ENCODE measurements around the gene KLK15. TPM values are rescaled to one million over a fixed set of nuclear protein-coding genes. Genes with fewer than 3 reads are reported as not detected.
"Not testable (repeated sequence)": the region's sequence is repeated elsewhere in the genome, so short reads cannot be mapped to it uniquely, and the experiment has no call there.

KLK15 gene
- total and polyA plus RNA-seq, 2 experiments from 2014 or later, result not detected

GRCh38 chr19:50817941-50818858, 15.2 kb downstream of the KLK15 start:
- Histone ChIP-seq H3K9me2 (ENCODE audit: insufficient read depth) (no peaks in the 10 kb centered on the region), H3F3A (ENCODE audit: insufficient read depth) (no peaks in the 10 kb centered on the region), H3K36me3 (ENCODE audit: low read depth) (no peaks in the 10 kb centered on the region), H4K20me1 (ENCODE audit: insufficient read depth) (no peaks in the 10 kb centered on the region), H2AFZ (peak overlapping the region; percentile 52; the same call in 1 of the 2 replicates), H3K9ac (no peak overlapping the region), H3K27ac (no peak overlapping the region), H3K79me2 (ENCODE audit: insufficient read depth) (no peaks in the 10 kb centered on the region), H3K4me2 (ENCODE audit: unreplicated experiment) (peak overlapping the region; percentile 13), H3K27me3 (replicated peaks; ENCODE audit: insufficient read depth) (peaks cover 44% of the 10 kb centered on the region), H3K4me1 (ENCODE audit: insufficient read depth) (no peaks in the 10 kb centered on the region), H3K9me3 (ENCODE audit: low read depth) (no peaks in the 10 kb centered on the region), H3K4me3 (peak overlapping the region; percentile 31; the same call in 1 of the 2 replicates)
- in situ Hi-C loops (cut with MboI), result no loop called here
- WGBS, 2 experiments (ENCODE audit: low coverage in 1 of 2, low lambda C conversion rate in 2 of 2, missing lambda C conversion rate in 2 of 2), result 6 to 7% methylated on average over 38 to 50 of the region's 52 CpGs
- DNase-seq, result peak; percentile 52
- TF ChIP-seq EZH2phosphoT487 (IDR thresholded peaks at IDR 0.05; ENCODE audit: insufficient read depth, low read depth) (no peak), EZH2 (IDR thresholded peaks at IDR 0.05; ENCODE audit: insufficient read depth, poor library complexity, severe bottlenecking) (no peak)

GRCh38 chr19:50815439-50815838, 17.9 kb downstream of the KLK15 start:
- Histone ChIP-seq H3K36me3 (ENCODE audit: low read depth) (no peaks in the 10 kb centered on the region), H3K4me1 (ENCODE audit: insufficient read depth) (no peaks in the 10 kb centered on the region), H3K27ac (no peak overlapping the region), H3K4me2 (ENCODE audit: unreplicated experiment) (no peak overlapping the region), H3K9me2 (ENCODE audit: insufficient read depth) (no peaks in the 10 kb centered on the region), H3K9ac (no peak overlapping the region), H4K20me1 (ENCODE audit: insufficient read depth) (no peaks in the 10 kb centered on the region), H3K79me2 (ENCODE audit: insufficient read depth) (no peaks in the 10 kb centered on the region), H3K9me3 (ENCODE audit: low read depth) (no peaks in the 10 kb centered on the region), H3F3A (ENCODE audit: insufficient read depth) (no peaks in the 10 kb centered on the region), H2AFZ (no peak overlapping the region), H3K4me3 (no peak overlapping the region), H3K27me3 (replicated peaks; ENCODE audit: insufficient read depth) (peaks cover 30% of the 10 kb centered on the region)
- no peak for DNase-seq
- in situ Hi-C loops (cut with MboI), result no loop called here
- WGBS, 2 experiments (ENCODE audit: low coverage in 1 of 2, low lambda C conversion rate in 2 of 2, missing lambda C conversion rate in 2 of 2), result 78 to 85% methylated on average over 1 of the region's 1 CpG
- TF ChIP-seq EZH2 (IDR thresholded peaks at IDR 0.05; ENCODE audit: insufficient read depth, poor library complexity, severe bottlenecking) (no peak), EZH2phosphoT487 (IDR thresholded peaks at IDR 0.05; ENCODE audit: insufficient read depth, low read depth) (no peak)

GRCh38 chr19:50814883-50815282, 18.5 kb downstream of the KLK15 start:
- TF ChIP-seq EZH2 (IDR thresholded peaks at IDR 0.05; ENCODE audit: insufficient read depth, poor library complexity, severe bottlenecking) (no peak), EZH2phosphoT487 (IDR thresholded peaks at IDR 0.05; ENCODE audit: insufficient read depth, low read depth) (no peak)
- no peak overlapping the region for H3K9ac ChIP-seq
- no peaks in the 10 kb centered on the region for H3K9me2 ChIP-seq (ENCODE audit: insufficient read depth)
- DNase-seq, result no peak
- no peaks in the 10 kb centered on the region for H3K36me3 ChIP-seq (ENCODE audit: low read depth)
- no peaks in the 10 kb centered on the region for H3K4me1 ChIP-seq (ENCODE audit: insufficient read depth)
- in situ Hi-C loops (cut with MboI), result no loop called here
- WGBS, 2 experiments (ENCODE audit: low coverage in 1 of 2, low lambda C conversion rate in 2 of 2, missing lambda C conversion rate in 2 of 2), result 48 to 58% methylated on average over 5 of the region's 5 CpGs
- H3K27me3 ChIP-seq (replicated peaks; ENCODE audit: insufficient read depth), result peaks cover 24% of the 10 kb centered on the region; the same call in 1 of the 2 replicates
- H3K79me2 ChIP-seq (ENCODE audit: insufficient read depth), result no peaks in the 10 kb centered on the region
- H4K20me1 ChIP-seq (ENCODE audit: insufficient read depth), result no peaks in the 10 kb centered on the region
- no peaks in the 10 kb centered on the region for H3F3A ChIP-seq (ENCODE audit: insufficient read depth)
- no peak overlapping the region for H3K4me2 ChIP-seq (ENCODE audit: unreplicated experiment)
- H2AFZ ChIP-seq, result no peak overlapping the region
- no peak overlapping the region for H3K4me3 ChIP-seq
- no peaks in the 10 kb centered on the region for H3K9me3 ChIP-seq (ENCODE audit: low read depth)
- H3K27ac ChIP-seq, result no peak overlapping the region

- Histone ChIP-seq H3K27ac (no peak overlapping the region), H3K4me3 (no peak overlapping the region), H3K4me1 (ENCODE audit: insufficient read depth) (no peaks in the 10 kb centered on the region), H2AFZ (no peak overlapping the region), H3K36me3 (ENCODE audit: low read depth) (no peaks in the 10 kb centered on the region), H3K9me2 (ENCODE audit: insufficient read depth) (no peaks in the 10 kb centered on the region), H3K4me2 (ENCODE audit: unreplicated experiment) (no peak overlapping the region), H3K79me2 (ENCODE audit: insufficient read depth) (no peaks in the 10 kb centered on the region), H3K9ac (no peak overlapping the region), H4K20me1 (ENCODE audit: insufficient read depth) (no peaks in the 10 kb centered on the region), H3F3A (ENCODE audit: insufficient read depth) (no peaks in the 10 kb centered on the region), H3K27me3 (replicated peaks; ENCODE audit: insufficient read depth) (0 out of 2 replicates have a peak, but pooled peaks cover 8% of the 10 kb centered on the region), H3K9me3 (ENCODE audit: low read depth) (no peaks in the 10 kb centered on the region)
- WGBS, 2 experiments (ENCODE audit: low coverage in 1 of 2, low lambda C conversion rate in 2 of 2, missing lambda C conversion rate in 2 of 2), result 25 to 34% methylated on average over 3 of the region's 3 CpGs
- TF ChIP-seq EZH2 (IDR thresholded peaks at IDR 0.05; ENCODE audit: insufficient read depth, poor library complexity, severe bottlenecking), result no peak
- no peak for DNase-seq
- in situ Hi-C loops (cut with MboI), result no loop called here
Measured at GRCh38 chr19:50812474-50812873, 20.9 kb downstream of the KLK15 start.

GRCh38 chr19:50811622-50812238, 21.6 kb downstream of the KLK15 start:
- H3K27me3 ChIP-seq (replicated peaks; ENCODE audit: insufficient read depth); H3K4me2 ChIP-seq (ENCODE audit: unreplicated experiment); DNase-seq; H3K4me3 ChIP-seq; H3K36me3 ChIP-seq (ENCODE audit: low read depth); H3K4me1 ChIP-seq (ENCODE audit: insufficient read depth); in situ Hi-C loops (cut with MboI); H3K9ac ChIP-seq; H3K9me2 ChIP-seq (ENCODE audit: insufficient read depth); H3K27ac ChIP-seq; H4K20me1 ChIP-seq (ENCODE audit: insufficient read depth); H3K9me3 ChIP-seq (ENCODE audit: low read depth); H3F3A ChIP-seq (ENCODE audit: insufficient read depth); H2AFZ ChIP-seq; H3K79me2 ChIP-seq (ENCODE audit: insufficient read depth): not testable (repeated sequence)
- WGBS, 2 experiments (ENCODE audit: low coverage in 1 of 2, low lambda C conversion rate in 2 of 2, missing lambda C conversion rate in 2 of 2), result 15 to 29% methylated on average over 2 to 3 of the region's 3 CpGs

Measured in GM23248 (cell line).